CD14-positive monocyte (primary cell): ENCODE measurements around the gene FOXRED1. TPM values are rescaled to one million over a fixed set of nuclear protein-coding genes. Genes with fewer than 3 reads are reported as not detected.

ENCODE experiments used
- DNase-seq, 3 donors: peaks; one replicate each; pipeline ENCODE4 v3.0.0-alpha.2; 2011 to 2022
- H2AFZ ChIP-seq: 2 replicates; pipeline ENCODE4 v1.6.0; 2012; ENCODE audit warnings: mild to moderate bottlenecking, low read depth, low read length, inconsistent platforms; ENCODE audit not compliant: insufficient read depth, poor library complexity, severe bottlenecking
- H3K27ac ChIP-seq, 2 donors: 1 replicate in 1 of 2; 2 replicates in 1 of 2; pipeline ENCODE4 v1.5.1; 2012 to 2013; ENCODE audit warnings: low read length in 2 of 2, control low read depth in 1 of 2, inconsistent platforms in 1 of 2, low read depth in 1 of 2, mild to moderate bottlenecking in 1 of 2
- H3K27me3 ChIP-seq, 2 donors: one replicate each; pipeline versions ENCODE4 v1.6.0 to v1.6.1; 2011 to 2013; ENCODE audit warnings: low read length in 2 of 2; ENCODE audit not compliant: control insufficient read depth in 2 of 2, insufficient read depth in 2 of 2
- H3K36me3 ChIP-seq, 2 donors: replicated peaks in 1 of 2; 1 replicate in 1 of 2; 2 replicates in 1 of 2; pipeline versions ENCODE4 v1.5.1 to v1.6.1; 2012 to 2013; ENCODE audit warnings: low read length in 2 of 2, control low read depth in 1 of 2, inconsistent platforms in 1 of 2, mild to moderate bottlenecking in 1 of 2; ENCODE audit not compliant: insufficient read depth in 2 of 2, control insufficient read depth in 1 of 2
- H3K4me1 ChIP-seq, 2 donors: 1 replicate in 1 of 2; 2 replicates in 1 of 2; pipeline versions ENCODE4 v1.5.1 to v1.6.1; 2012 to 2013; ENCODE audit warnings: low read length in 2 of 2, control low read depth in 1 of 2, inconsistent platforms in 1 of 2, mild to moderate bottlenecking in 1 of 2, moderate library complexity in 1 of 2; ENCODE audit not compliant: insufficient read depth in 2 of 2, control insufficient read depth in 1 of 2
- H3K4me2 ChIP-seq: replicated peaks from 2 replicates; pipeline ENCODE3; 2012; ENCODE audit warnings: low read length, moderate library complexity, mild to moderate bottlenecking; ENCODE audit not compliant: poor library complexity, severe bottlenecking; ENCODE audit errors: extremely low read depth
- H3K4me3 ChIP-seq, 3 experiments: fragments of 200-600 bp in 1 of 3; sonication (generic) in 1 of 3; replicated peaks in 1 of 3; 1 replicate in 2 of 3; 2 replicates in 1 of 3; pipeline ENCODE4 v1.5.1; 2011 to 2013; ENCODE audit warnings: low read length in 3 of 3, mild to moderate bottlenecking in 3 of 3, control low read depth in 2 of 3, low read depth in 2 of 3, inconsistent platforms in 1 of 3, moderate library complexity in 1 of 3
- H3K79me2 ChIP-seq: 2 replicates; pipeline ENCODE4 v1.6.0; 2012; ENCODE audit warnings: mild to moderate bottlenecking, control low read depth, inconsistent platforms, low read length, moderate library complexity; ENCODE audit not compliant: insufficient read depth
- H3K9ac ChIP-seq: 2 replicates; pipeline ENCODE4 v1.6.0; 2017; ENCODE audit warnings: low read length, mild to moderate bottlenecking; ENCODE audit not compliant: insufficient read depth, poor library complexity, severe bottlenecking
- H3K9me3 ChIP-seq, 2 donors: replicated peaks in 1 of 2; 1 replicate in 1 of 2; 2 replicates in 1 of 2; pipeline versions ENCODE4 v1.5.1 to v1.6.1; 2012 to 2013; ENCODE audit warnings: low read length in 2 of 2, control low read depth in 1 of 2; ENCODE audit not compliant: control insufficient read depth in 1 of 2, insufficient read depth in 1 of 2
- H4K20me1 ChIP-seq: 2 replicates; pipeline ENCODE4 v1.6.0; 2012; ENCODE audit warnings: mild to moderate bottlenecking, low read length, control low read depth, moderate library complexity; ENCODE audit not compliant: insufficient read depth
- H3K27ac Mint-ChIP-seq, 7 donors: one replicate each; pipeline ENCODE4 v1.8.0; 2020; ENCODE audit warnings: mild to moderate bottlenecking in 7 of 7, mixed read lengths in 7 of 7, moderate library complexity in 6 of 7, inconsistent platforms in 2 of 7
- H3K27me3 Mint-ChIP-seq, 3 donors: one replicate each; pipeline ENCODE4 v1.8.0; 2021 to 2022; ENCODE audit warnings: low read depth in 3 of 3, mild to moderate bottlenecking in 3 of 3, mixed read lengths in 3 of 3, moderate library complexity in 3 of 3, inconsistent platforms in 1 of 3
- H3K36me3 Mint-ChIP-seq, 2 donors: one replicate each; pipeline ENCODE4 v1.8.0; 2020; ENCODE audit warnings: mixed read lengths in 2 of 2, inconsistent platforms in 1 of 2, mild to moderate bottlenecking in 1 of 2
- H3K4me1 Mint-ChIP-seq: one replicate; pipeline ENCODE4 v1.8.0; 2020; ENCODE audit warnings: mild to moderate bottlenecking, mixed read lengths
- H3K4me3 Mint-ChIP-seq, 2 donors: one replicate each; pipeline ENCODE4 v1.8.0; 2020; ENCODE audit warnings: mild to moderate bottlenecking in 2 of 2, mixed read lengths in 2 of 2, moderate library complexity in 1 of 2
- H3K9me3 Mint-ChIP-seq, 7 donors: one replicate each; pipeline ENCODE4 v1.8.0; 2020 to 2022; ENCODE audit warnings: mixed read lengths in 7 of 7, mild to moderate bottlenecking in 6 of 7, moderate library complexity in 6 of 7, inconsistent platforms in 2 of 7
- CTCF ChIP-seq: fragments of 200-600 bp; IDR thresholded peaks from one replicate; pipeline ENCODE4 v1.8.0; 2022; ENCODE audit warnings: antibody characterized with exemption, mild to moderate bottlenecking
- WGBS: methylation state at CpG from one replicate; pipeline ENCODE4 v1.1.5; 2013; ENCODE audit warnings: missing lambda C conversion rate; ENCODE audit not compliant: insufficient coverage; 5-methylcytosine and 5-hydroxymethylcytosine counted together
- intact Hi-C, 2 donors: fragments of 100-400 bp; cut with micrococcal nuclease; formaldehyde crosslinking; loops; one replicate each; pipeline versions ENCODE4 v1.15.0 to v1.15.1; 2023
- polyA plus RNA-seq, 3 donors: library from polyadenylated mRNA; depleted of rRNA in 1 of 3; unstranded in 2 of 3; stranded (reverse) in 1 of 3; fragments of 300-500 nt in 2 of 3; fragments of >200 nt in 1 of 3; fragmentation: Illumina TruSeq in 2 of 3; gene quantifications; 1 replicate in 2 of 3; 2 replicates in 1 of 3; pipeline ENCODE4 v1.2.3, GENCODE V29; 2012 to 2021

Gene FOXRED1
- polyA plus RNA-seq, 3 donors = 15.2 to 18.0 (median 15.4) TPM

- WGBS = no CpG with 5 or more reads among the region's 3 CpGs
- H3K4me1 Mint-ChIP-seq = no peaks in the 10 kb centered on the region
- H3K36me3 ChIP-seq = peaks cover 37 to 59% of the 10 kb centered on the region in 2 donors
Measured at GRCh38 chr11:126232683-126233082, 36.3 kb upstream of the FOXRED1 start.

GRCh38 chr11:126233391-126233790 is 35.6 kb upstream of the FOXRED1 start:
- H2AFZ ChIP-seq = no peak overlapping the region
- no peak overlapping the region for H3K27ac ChIP-seq
- H3K27me3 ChIP-seq = no peaks in the 10 kb centered on the region
- H3K9me3 ChIP-seq = no peaks in the 10 kb centered on the region
- Mint-ChIP-seq H3K27me3 (no peaks in the 10 kb centered on the region), H3K36me3 (peaks cover 50 to 62% of the 10 kb centered on the region in 2 donors), H3K4me3 (no peak overlapping the region), H3K27ac (no peak overlapping the region), H3K4me1 (no peaks in the 10 kb centered on the region), H3K9me3 (no peaks in the 10 kb centered on the region)
- no peak overlapping the region for H3K9ac ChIP-seq
- TF ChIP-seq CTCF = no peak
- H3K79me2 ChIP-seq = peaks cover 5% of the 10 kb centered on the region
- peaks cover 10% of the 10 kb centered on the region for H4K20me1 ChIP-seq
- no peak overlapping the region for H3K4me3 ChIP-seq
- intact Hi-C loops = no loop called here
- no peak overlapping the region for H3K4me2 ChIP-seq
- H3K4me1 ChIP-seq = no peaks in the 10 kb centered on the region
- WGBS = no CpG with 5 or more reads among the region's 4 CpGs
- no peak for DNase-seq
- peaks cover 44 to 65% of the 10 kb centered on the region in 2 donors for H3K36me3 ChIP-seq

More at GRCh38 chr11:126232683-126233082, 36.3 kb upstream of the FOXRED1 start:
- Histone ChIP-seq H3K9me3 (no peaks in the 10 kb centered on the region), H3K4me3 (no peak overlapping the region), H3K4me1 (no peaks in the 10 kb centered on the region), H3K4me2 (no peak overlapping the region), H2AFZ (no peak overlapping the region), H3K79me2 (peaks cover 11% of the 10 kb centered on the region), H4K20me1 (peaks cover 10% of the 10 kb centered on the region), H3K9ac (no peak overlapping the region), H3K27ac (no peak overlapping the region), H3K27me3 (no peaks in the 10 kb centered on the region)
- H3K27ac Mint-ChIP-seq = no peak overlapping the region
- no peak for TF ChIP-seq CTCF
- DNase-seq = no peak
- peaks cover 44 to 55% of the 10 kb centered on the region in 2 donors for H3K36me3 Mint-ChIP-seq
- no peaks in the 10 kb centered on the region for H3K27me3 Mint-ChIP-seq
- intact Hi-C loops = no loop called here
- H3K4me3 Mint-ChIP-seq = no peak overlapping the region
- no peaks in the 10 kb centered on the region for H3K9me3 Mint-ChIP-seq
